Activated B cell treated with CpG ODN at 0.5 μM for 24 hours (primary cell): ENCODE results near the gene TBC1D22A. TPM values are rescaled to one million over a fixed set of nuclear protein-coding genes. Genes with fewer than 3 reads are reported as not detected.

ENCODE experiments used
- ATAC-seq: fragments of 200-7000 bp; cut with Tn5 transposase; one replicate; pipeline ENCODE4 v1.10.0; 2021; ENCODE audit warnings: low read depth, mild to moderate bottlenecking, moderate library complexity
- CTCF ChIA-PET: fragments of 350-600 bp; sonication (Branson Sonifier 250); formaldehyde crosslinking; loops from one replicate; lab custom pipeline; 2021; ENCODE audit warnings: antibody characterized with exemption; lab: Charles Lee
- POLR2A ChIA-PET: fragments of 350-600 bp; sonication (Branson Sonifier 250); formaldehyde crosslinking; loops from one replicate; lab custom pipeline; 2021; ENCODE audit warnings: antibody characterized with exemption; lab: Charles Lee
- DNase-seq: peaks from one replicate; pipeline ENCODE4 v3.0.0; 2022
- H3K27ac Mint-ChIP-seq: one replicate; pipeline ENCODE4 v1.8.0; 2020; ENCODE audit warnings: mixed read lengths
- H3K27me3 Mint-ChIP-seq: one replicate; pipeline ENCODE4 v1.8.0; 2021; ENCODE audit warnings: mixed read lengths
- H3K36me3 Mint-ChIP-seq: one replicate; pipeline ENCODE4 v1.8.0; 2021; ENCODE audit warnings: low read depth, mixed read lengths
- H3K4me1 Mint-ChIP-seq: one replicate; pipeline ENCODE4 v1.8.0; 2021; ENCODE audit warnings: mixed read lengths
- H3K4me3 Mint-ChIP-seq: one replicate; pipeline ENCODE4 v1.8.0; 2020; ENCODE audit warnings: mild to moderate bottlenecking, mixed read lengths
- H3K9me3 Mint-ChIP-seq: one replicate; pipeline ENCODE4 v1.8.0; 2020; ENCODE audit warnings: mixed read lengths
- CTCF ChIP-seq: fragments of 200-600 bp; IDR thresholded peaks from one replicate; pipeline ENCODE4 v1.8.0; 2022; ENCODE audit warnings: antibody characterized with exemption, mild to moderate bottlenecking
- intact Hi-C: fragments of 100-400 bp; cut with micrococcal nuclease; formaldehyde crosslinking; loops from one replicate; pipeline ENCODE4 v1.15.1; 2024
- total RNA-seq: library from RNA; stranded (reverse); gene quantifications from 2 replicates; pipeline ENCODE4 v1.2.3, GENCODE V29; 2022

Gene TBC1D22A
- total RNA-seq, 1 donor from 2014 or later = 85.9 TPM

- peaks cover 7% of the 10 kb centered on the region for H3K9me3 Mint-ChIP-seq
- ATAC-seq = no peak
- CTCF ChIA-PET = no interaction called here
- POLR2A ChIA-PET = no interaction called here
- H3K36me3 Mint-ChIP-seq = peaks cover 62% of the 10 kb centered on the region
- H3K27me3 Mint-ChIP-seq = no peaks in the 10 kb centered on the region
- H3K27ac Mint-ChIP-seq = no peak overlapping the region
- intact Hi-C loops = no loop called here
- no peak overlapping the region for H3K4me3 Mint-ChIP-seq
- no peak for TF ChIP-seq CTCF
- no peak for DNase-seq
- H3K4me1 Mint-ChIP-seq = no peaks in the 10 kb centered on the region
These were observed 259.6 kb downstream of the TBC1D22A start for GRCh38 chr22:47022075-47022473.

- POLR2A ChIA-PET = no interaction called here
- no peak for TF ChIP-seq CTCF
These were observed 260.0 kb downstream of the TBC1D22A start for GRCh38 chr22:47022475-47022874.

GRCh38 chr22:47023871-47024270 lies 261.4 kb downstream of the TBC1D22A start:
- ChIA-PET CTCF (no interaction called here), POLR2A (no interaction called here)
- Mint-ChIP-seq H3K9me3 (peaks cover 7% of the 10 kb centered on the region), H3K27ac (no peak overlapping the region), H3K27me3 (no peaks in the 10 kb centered on the region), H3K4me3 (no peak overlapping the region), H3K36me3 (peaks cover 52% of the 10 kb centered on the region), H3K4me1 (no peaks in the 10 kb centered on the region)
- DNase-seq = no peak
- no peak for TF ChIP-seq CTCF
- no peak for ATAC-seq
- intact Hi-C loops = no loop called here

More at GRCh38 chr22:47022475-47022874, 260.0 kb downstream of the TBC1D22A start:
- H3K27me3 Mint-ChIP-seq = no peaks in the 10 kb centered on the region
- ATAC-seq (no peak), DNase-seq (no peak)
- H3K4me1 Mint-ChIP-seq = no peaks in the 10 kb centered on the region
- peaks cover 62% of the 10 kb centered on the region for H3K36me3 Mint-ChIP-seq
- CTCF ChIA-PET = no interaction called here
- no peak overlapping the region for H3K27ac Mint-ChIP-seq
- intact Hi-C loops = no loop called here
- H3K4me3 Mint-ChIP-seq = no peak overlapping the region
- H3K9me3 Mint-ChIP-seq = peaks cover 7% of the 10 kb centered on the region

GRCh38 chr22:47027766-47028165 lies 265.3 kb downstream of the TBC1D22A start:
- intact Hi-C loops = no loop called here
- Mint-ChIP-seq H3K36me3 (peaks cover 49% of the 10 kb centered on the region), H3K9me3 (no peaks in the 10 kb centered on the region), H3K27ac (no peak overlapping the region), H3K4me1 (no peaks in the 10 kb centered on the region), H3K27me3 (no peaks in the 10 kb centered on the region), H3K4me3 (no peak overlapping the region)
- no peak for TF ChIP-seq CTCF
- ATAC-seq (no peak), DNase-seq (no peak)
- CTCF ChIA-PET = no interaction called here
- POLR2A ChIA-PET = no interaction called here

GRCh38 chr22:47029244-47030074 lies 267.0 kb downstream of the TBC1D22A start:
- Mint-ChIP-seq H3K4me3 (no peak overlapping the region), H3K9me3 (no peaks in the 10 kb centered on the region), H3K27me3 (no peaks in the 10 kb centered on the region), H3K4me1 (no peaks in the 10 kb centered on the region), H3K27ac (no peak overlapping the region), H3K36me3 (peaks cover 39% of the 10 kb centered on the region)
- DNase-seq = no peak
- POLR2A ChIA-PET = no interaction called here
- intact Hi-C loops = no loop called here
- no peak for TF ChIP-seq CTCF
- CTCF ChIA-PET = no interaction called here
- no peak for ATAC-seq
